GM21723 (cell line): ENCODE measurements around the gene FASTK.

Experiments used
- ATAC-seq: cut with Tn5 transposase; IDR thresholded peaks from one replicate; pipeline ENCODE4 v1.9.1; 2021; ENCODE audit warnings: mild to moderate bottlenecking, moderate library complexity; ENCODE audit not compliant: unreplicated experiment

FASTK gene

GRCh38 chr7:151080522-151081169 lies at the start of gene FASTK:
Gene FASTK, minus strand, starts transcription at chr7:151080809. Its CDS starts 43 bp downstream, at chr7:151080766.
- ATAC-seq, result peak; percentile 71

DNA sequence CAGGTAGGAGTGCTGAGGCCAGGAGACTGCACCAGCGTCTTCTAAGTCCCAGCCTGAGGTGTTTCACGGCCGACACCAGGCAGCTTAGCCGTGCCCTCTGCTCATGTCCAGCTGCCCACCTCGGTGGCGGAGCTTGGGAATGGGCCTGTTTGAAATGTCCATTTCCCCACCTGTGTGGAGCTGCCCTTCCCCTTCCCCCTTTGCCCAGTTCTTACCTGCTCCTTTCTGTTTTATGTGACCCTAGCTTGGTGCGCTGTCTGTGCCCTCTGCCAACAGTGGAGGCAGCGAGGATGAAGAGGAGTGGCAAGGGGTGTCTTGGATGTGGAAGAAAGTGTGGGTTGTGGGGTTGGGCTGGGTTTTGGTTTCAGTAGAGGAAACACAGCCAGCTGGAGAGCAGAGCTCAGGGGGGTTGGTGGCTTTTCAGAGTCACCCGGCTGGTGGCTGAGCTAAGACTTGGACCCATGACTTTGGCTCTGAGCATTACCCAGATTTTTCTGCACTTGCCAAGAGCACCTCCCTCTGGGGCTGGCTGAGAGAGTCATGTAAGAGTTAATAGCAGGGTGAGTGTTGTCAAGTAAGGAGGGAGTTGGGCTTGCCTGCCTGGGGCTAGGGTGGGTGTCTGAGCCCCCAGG lies 49.5 kb upstream of the FASTK start:
- no peak for ATAC-seq

- ATAC-seq, result no peak
These were observed 48.7 kb upstream of the FASTK start for GRCh38 chr7:151129117-151129959.

GRCh38 chr7:151128716-151129115 lies 48.1 kb upstream of the FASTK start:
- ATAC-seq, result no peak

DNA sequence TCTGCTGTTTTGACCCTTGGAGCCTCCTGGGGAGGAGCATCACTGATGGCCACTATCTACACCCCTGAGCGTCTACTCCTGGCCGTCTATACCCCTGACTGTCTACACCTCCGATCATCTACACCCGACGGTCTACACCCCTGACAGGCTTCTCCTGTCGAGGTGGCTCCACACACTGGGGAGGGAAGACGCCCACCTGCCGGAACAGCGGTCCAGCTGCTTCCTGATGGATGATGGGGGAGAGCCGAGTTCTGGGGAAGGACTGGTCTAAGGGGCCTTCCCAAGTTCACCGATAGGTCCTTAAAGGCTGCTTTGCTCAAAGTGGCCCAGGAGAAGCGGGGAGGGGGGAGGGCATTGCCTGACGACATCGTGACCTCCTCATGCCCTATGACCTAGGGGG lies 47.5 kb upstream of the FASTK start:
- no peak for ATAC-seq

GRCh38 chr7:151126491-151127137 lies 46.0 kb upstream of the FASTK start:
- no peak for ATAC-seq

DNA sequence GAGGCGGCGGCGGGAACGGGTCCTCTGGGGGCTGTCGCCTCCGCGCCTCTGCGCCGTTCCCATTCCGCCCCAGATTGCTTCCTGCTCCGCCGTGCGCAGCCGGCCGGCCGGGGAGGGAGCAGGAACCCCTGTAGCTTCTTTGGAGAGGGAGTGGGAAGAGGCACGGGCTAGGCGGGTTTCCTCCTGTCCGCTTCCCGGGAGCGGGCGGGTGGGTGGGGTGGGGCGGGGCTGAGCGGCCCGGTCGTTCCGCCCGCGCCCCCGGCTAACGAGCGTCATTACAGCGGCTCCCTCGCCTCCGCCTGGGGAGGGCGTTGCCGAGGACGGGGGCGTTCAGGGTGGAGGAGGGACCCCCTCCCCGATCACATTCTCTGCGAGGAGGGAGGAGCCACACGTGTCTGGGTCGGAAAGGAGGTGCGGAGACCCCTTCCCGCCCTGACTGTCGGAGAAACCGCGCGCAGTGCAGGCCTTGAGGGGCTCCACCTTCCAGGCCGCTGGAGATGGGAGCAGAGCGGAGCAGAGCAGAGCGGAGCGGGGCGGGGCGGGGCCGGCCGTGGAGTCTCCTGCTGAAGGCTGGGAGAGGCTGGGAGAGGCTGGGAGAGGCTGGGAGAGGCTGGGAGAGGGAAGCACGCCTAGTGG lies 45.4 kb upstream of the FASTK start:
- no peak for ATAC-seq

DNA sequence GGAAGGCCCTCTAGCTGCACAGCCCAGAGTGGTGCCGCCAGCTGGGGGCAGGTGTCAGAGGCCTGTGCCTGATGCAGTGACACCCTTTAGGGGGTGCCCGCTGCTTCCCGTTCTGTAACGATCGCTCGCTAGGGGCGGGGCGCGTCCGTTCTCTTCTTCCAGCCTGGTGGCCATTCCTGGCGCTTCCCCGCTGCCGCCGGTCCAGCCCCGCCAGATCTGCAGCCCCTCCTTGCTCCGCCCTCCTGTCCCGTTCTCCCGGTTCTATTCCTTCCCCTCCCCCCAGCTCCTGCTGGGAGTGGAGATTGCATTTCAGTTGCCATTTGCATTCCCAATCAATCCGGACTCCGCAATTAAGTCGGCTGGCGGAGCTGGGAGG lies 44.8 kb upstream of the FASTK start:
- ATAC-seq, result no peak

GRCh38 chr7:151124899-151125399 lies 44.3 kb upstream of the FASTK start:
- ATAC-seq, result no peak

DNA sequence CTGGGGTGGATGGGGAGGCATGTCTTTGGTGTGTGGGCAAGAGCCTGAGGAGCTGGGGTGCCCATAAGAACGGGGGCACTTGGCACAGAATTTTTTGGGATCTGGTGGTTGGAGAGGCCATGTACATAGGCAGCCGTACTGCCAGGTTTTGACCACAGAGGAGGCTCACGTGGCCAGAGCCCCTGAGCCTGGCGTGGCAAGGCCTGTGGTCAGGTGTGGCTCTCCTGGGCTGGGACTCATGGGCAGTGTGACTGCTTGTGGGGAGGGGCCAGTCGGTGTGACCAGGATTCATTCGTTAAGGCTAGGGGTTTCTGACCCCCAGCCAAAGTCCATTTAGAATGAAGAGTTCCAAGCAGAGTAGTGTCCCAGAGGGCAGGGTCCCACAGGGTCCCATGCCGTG lies 43.9 kb upstream of the FASTK start:
- no peak for ATAC-seq

- ATAC-seq, result peak; percentile 90
These were observed 43.3 kb upstream of the FASTK start for GRCh38 chr7:151123822-151124464.

DNA sequence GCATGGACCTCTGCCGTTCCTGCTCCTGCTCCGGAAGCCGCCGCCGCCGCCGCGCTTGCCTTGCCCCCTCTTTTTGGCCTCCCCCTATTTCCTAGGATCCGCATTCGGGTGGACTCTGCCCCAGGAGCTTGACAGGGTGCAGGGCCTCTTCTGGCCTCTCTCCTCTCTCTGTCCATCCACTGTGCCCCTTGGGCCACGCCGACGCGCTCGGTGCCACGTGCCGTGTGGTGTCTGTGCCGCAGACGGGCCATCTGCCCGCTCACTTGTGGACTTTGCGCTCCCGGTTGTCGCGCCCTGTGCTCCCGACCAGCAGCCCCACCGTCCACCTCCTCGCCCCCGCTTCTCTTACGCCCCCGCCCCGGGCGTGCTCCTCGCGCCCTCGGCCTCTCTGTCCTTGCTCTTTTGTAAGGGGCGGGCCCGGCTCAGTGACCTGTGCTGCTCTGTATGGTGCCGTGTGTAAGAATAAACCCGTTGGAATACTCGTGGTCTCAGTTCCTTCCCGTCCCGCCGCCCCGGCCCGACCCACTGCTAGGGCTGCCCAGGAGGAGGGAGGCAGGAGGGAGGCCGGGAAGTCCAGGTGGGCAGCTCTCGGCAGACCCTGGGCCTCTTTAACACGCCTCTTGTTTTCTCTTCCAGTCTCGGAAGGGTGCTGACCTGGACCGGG lies 42.7 kb upstream of the FASTK start:
- ATAC-seq, result no peak

DNA sequence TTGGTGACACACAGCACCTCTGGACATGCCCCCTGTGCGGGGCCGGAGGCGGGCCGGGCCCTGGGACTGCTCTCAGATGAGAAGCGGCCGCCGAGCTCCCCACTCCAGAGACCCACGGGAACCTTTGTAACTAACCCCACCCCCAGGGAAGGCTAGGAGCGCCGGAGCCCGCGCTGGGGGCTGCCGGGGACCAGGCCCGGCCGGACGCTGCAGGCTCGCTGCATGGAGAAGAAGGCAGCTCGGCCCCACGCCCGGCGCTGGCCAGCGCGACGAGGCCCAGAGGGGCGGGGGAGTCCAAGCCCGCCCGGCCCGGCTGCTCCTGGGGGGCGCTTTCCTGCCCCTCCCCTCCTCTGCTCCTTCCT lies 42.2 kb upstream of the FASTK start:
- ATAC-seq, result no peak

GRCh38 chr7:151122276-151122675 lies 41.7 kb upstream of the FASTK start:
- no peak for ATAC-seq

GRCh38 chr7:151121380-151122170 lies 41.0 kb upstream of the FASTK start:
- no peak for ATAC-seq

DNA sequence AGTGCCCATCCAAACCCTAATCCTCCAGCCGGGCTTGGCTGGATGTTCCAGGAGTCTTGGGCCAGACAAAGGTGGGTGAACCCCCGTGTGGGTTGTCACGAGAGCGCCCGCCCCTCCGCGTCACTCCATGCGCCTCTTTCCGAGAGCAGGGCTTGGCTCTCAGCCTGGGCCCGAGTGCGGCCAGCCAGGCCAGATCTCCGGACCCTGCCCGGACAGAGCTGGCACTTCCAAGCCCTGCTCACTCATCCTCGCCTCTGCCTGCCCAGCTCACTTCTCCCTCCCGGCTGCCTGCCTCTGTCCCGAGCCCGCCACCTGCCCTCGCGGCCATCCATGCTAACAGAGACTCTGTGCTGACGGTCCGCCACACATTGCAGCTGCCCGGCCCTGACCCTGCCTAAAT lies 40.3 kb upstream of the FASTK start:
- no peak for ATAC-seq

- ATAC-seq, result no peak
These were observed 39.3 kb upstream of the FASTK start for GRCh38 chr7:151119902-151120301.

DNA sequence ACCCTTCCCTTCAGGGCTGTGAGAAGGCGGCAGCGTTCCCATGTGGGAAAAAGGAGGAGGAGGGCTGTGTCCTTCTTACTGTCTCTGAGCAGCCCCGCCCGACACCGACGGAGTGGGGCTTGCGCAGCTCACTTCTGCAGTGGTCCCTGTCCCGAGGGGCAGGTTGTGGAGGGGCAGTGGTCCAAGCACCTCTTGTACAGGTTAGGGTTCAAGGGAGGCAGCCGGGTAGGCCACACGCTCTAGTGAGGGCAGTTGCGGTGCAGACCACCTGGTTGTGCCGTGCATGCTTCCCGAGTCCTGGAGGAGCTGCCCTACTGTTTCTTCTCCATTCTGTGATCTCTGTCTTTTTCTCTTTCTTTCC lies 38.4 kb upstream of the FASTK start:
- no peak for ATAC-seq
